ENCODE results near the gene FKBP10.
"Not testable (repeated sequence)": the region's sequence is repeated elsewhere in the genome, so short reads cannot be mapped to it uniquely, and the experiment has no call there.

The FKBP10 gene

DNA sequence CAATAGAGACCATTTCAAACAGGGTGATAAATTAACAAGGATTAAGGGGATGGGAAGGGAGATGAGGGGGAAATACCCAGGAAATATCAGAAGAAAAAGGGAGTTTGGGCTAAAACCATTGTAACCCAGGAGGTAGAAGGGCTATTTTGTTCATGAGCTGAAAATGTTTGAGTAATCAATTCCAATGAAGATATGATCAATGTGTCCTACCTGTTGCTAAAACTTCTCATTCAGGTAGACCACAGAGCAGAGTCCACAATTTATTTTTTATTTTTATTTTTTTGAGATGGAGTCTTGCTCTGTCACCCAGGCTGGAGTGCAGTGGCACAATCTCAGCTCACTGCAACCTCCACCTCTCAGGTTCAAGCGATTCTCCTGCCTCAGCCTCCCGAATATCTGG, 26.6 kb downstream of the FKBP10 start:
- not testable (repeated sequence) for DNase-seq (ENCODE audit: low read depth in 2 of 2)

DNA sequence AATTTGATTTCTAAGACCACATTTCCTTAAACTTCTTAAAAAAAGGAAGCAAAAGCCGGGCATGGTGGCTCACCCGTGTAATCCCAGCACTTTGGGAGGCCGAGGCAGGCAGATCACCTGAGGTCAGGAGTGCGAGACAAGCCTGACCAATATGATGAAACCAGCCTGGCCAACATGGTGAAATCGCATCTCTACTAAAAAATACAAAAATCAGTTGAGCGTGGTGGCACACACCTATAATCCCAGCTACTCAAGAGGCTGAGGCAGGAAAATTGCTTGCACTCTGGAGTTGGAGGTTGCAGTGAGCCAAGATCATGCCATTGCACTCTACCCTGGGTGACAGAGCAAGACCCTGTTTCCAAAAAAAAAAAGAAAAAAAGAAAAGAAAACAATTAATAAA, 28.0 kb downstream of the FKBP10 start:
- not testable (repeated sequence) for DNase-seq (ENCODE audit: low read depth in 2 of 2)

DNA sequence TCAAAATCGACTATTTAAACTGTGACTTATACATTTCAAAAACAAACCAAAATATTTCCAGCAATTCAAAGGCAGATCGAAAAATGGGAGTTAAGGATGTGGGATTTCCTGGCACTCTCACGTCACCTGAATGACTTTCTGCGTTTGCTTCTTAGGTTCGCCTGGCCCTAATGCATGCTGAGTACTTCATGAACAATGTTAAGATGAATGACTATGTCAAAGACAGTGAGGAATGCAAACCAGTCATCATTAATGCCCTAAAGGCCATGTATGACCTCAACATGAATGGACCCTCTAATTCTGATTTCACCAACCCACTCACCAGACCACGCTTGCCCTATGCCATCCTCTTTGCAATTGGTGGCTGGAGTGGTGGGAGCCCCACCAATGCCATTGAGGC, 32.2 kb downstream of the FKBP10 start:
- no peak for DNase-seq (ENCODE audit: low read depth in 2 of 2)

DNA sequence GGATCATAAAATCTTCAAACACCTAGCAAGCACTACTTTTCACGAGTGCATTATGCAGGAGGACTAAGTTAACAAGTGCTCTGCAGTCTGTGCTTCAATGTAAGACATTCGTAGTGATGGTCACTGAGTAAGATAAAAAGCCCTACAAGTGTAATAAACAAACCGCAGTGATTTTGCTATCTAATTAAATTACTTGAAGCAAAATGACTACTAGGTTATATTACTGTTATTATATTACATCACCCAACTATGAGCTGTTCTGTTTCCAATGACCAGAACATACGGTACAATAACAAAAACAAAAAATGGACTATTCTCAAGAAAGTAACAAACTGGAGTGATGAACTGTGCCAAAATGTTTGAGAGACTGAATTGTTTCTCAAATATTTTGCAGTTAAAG, 36.0 kb downstream of the FKBP10 start:
- DNase-seq (ENCODE audit: low read depth in 2 of 2), result no peak

DNA sequence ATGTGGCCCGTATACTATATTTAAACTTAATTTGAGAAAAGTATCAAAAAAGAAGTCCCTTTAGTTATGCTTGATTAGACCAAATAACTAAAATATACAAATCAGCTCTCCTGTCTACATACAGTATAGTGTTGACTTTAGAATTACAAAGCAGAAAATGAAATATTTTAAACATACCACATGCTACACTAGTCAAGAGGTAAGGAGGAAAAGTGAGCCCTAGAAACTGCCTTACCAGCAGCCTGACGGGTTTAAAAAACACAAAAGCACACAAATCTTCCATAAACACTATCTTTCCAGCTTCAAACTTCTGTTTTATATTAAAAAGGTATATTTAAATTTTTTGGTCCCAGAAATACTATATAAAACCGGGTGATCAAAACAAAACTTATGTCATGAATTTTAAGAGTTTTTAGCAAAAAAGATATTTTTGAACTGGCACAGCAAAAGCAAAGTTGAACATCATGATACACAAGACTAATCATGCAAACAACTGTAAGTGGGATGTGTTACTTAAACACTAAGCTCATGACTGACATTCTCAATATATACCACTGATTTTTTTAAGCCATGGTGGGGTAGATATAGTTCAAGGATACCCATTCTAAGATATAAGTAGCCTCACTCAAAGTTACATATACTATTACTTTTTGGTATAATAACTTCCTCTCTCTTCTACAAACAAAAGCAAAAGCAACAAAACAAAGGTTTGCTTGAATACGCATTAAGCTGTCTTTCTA, 36.6 kb downstream of the FKBP10 start:
- no peak for DNase-seq (ENCODE audit: low read depth in 2 of 2)

DNA sequence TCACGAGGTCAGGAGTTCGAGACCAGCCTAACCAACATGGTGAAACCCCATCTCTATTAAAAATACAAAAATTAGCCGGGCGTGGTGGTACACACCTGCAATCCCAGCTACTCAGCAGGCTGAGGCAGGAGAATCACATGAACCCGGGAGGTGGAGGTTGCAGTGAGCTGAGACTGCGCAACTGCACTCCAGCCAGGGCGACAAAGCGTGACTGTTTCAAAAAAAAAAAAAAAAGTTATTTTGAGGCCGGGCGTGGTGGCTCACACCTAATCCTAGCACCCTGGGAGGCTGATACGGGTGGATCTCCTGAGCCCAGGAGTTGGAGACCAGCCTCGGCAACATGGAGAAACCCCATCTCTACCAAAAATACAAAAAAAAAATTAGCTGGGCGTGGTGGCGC, 38.6 kb downstream of the FKBP10 start:
- DNase-seq (ENCODE audit: low read depth in 2 of 2), result not testable (repeated sequence)

DNA sequence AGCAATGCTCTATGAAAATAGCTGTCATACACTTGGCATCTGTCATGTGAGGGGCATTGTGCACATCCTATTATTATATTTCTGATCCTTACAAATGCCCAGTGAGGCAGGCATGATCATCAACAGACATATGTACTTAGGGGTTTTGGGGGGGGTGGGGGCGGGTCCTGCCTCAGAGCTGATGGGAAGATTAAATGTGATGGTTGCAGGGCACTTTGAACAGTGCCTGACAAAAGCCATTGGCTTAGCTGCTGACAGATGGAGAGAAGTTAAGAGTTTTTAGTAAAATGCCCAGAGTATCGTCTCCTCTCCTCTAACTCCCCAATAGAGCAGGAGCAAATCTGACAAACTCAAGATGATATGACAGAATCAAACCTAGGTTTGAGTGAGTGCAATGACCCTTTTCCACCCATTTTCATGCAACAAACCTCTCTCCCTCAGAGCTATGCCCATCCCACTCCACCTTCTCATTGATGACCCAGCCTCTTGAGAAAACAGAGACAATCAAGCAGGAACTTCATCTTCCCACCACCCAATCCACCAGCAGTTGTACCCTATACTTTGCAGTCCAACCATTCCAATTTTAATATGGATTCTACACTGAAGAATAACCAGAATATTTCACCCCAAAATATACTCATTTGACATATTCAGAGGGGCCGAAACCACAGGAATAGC, 47.6 kb downstream of the FKBP10 start:
- DNase-seq (ENCODE audit: low read depth in 2 of 2), result no peak

DNA sequence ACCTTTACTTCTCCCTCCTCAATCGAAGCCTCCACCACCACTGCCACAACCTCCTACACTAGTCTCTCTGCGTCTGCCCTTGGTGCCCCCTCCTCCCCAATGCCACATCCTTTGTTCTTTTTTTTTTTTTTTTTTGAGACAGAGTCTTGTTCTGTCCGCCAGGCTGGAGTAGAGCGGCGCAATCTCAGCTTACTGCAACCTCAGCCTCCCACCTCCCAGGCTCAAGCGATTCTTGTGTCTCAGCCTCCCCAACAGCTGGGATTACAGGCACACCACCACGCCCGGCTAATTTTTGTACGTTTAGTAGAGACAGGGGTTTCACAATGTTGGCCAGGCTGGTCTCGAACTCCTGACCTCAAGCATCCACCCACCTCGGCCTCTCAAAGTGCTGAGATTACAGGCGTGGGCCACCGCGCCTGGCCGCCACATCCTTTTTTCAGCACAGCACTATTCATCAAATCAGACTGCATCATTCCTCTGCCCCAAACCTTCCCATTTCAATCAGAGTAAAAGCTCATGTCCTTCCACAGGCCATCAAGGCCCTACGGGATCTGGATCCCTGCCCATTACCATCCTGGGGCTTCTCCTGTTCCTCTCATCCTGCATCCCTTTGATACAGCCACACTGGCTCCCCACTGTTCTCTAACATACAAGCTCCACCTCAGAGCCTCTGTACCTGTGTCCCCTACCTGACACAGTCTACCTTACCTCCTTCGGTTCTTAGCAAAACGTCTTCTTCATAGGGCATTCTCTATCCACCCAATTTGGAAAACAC, 50.5 kb downstream of the FKBP10 start:
- DNase-seq (ENCODE audit: low read depth in 2 of 2), result peak; percentile 6 to 30

DNA sequence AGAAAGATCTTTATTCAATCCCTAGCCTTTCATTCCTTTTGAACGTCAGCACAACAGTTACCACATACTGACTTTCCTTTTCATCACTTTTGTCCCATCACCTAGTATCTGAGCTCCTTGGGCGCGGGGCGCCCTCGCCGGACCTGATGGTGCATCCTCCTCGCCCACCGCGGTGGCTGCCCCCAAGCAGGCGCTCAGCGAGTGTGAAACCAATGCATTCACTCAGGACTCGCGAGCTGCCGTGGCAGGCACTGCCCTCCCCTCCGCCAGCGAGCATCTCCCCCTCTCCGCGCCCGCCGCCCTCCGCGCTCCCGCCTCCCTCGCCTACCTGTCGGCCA, 51.7 kb downstream of the FKBP10 start:
- peak in 1 of 2 donors; percentile 38 for DNase-seq (ENCODE audit: low read depth in 2 of 2)

DNA sequence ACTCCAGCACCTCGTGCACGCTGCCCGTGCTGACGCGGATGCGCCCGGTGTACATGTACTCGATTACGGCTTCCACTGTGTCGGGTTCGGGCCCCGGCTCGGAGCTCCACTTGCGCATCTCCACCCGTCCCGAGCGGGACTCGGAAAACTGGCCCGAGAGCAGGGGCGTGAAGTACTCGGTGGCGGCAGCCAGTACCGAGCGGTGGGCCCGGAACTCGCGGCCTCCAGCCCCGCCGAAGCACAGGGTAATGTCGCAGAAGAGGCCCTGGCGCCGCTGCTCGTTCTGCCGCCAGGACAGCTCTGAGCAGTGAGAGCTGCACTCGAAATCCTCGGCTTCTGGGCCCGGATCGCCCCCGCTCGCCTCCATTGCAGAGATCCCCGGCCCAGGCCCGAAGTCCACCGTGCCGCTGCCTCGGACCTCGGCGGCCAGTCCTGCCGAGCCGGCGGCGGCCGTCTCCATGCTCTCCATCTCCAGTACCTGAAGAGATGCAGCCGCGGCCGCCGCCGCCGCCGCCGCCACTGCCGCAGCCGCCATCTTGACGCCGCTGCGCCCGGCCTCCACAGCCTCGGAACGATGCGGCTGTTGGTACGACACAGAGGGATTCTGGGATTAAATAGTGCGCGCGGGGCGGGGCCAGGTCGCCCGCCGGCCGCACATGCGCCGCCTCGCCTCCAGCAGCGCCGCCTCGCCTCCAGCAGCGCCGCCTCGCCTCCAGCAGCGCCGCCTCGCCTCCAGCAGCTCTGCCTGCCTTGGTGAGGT, 52.2 kb downstream of the FKBP10 start, which contains the start of gene KLHL11:
TSS of gene KLHL11 (minus strand) at position 588 of the 760 bp plus-strand sequence. CDS start at position 535, 53 bp downstream.
- DNase-seq (ENCODE audit: low read depth in 2 of 2), result peak; percentile 84 to 86

DNA sequence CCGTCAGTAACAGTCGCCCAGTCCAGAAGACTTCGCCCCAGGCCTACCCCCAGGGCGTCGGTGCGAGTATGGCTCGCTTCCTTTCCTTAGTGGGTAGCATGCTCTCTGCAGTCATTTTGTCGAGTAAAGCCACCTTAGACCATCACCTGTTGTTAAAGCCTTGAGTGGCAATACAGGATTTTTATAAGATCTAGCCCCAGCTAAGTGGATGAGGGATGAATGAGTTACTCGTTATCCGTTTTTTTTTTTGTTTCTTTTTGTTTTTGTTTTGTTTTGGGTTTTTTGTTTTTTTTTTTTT, 52.7 kb downstream of the FKBP10 start:
- DNase-seq (ENCODE audit: low read depth in 2 of 2), result no peak

DNA sequence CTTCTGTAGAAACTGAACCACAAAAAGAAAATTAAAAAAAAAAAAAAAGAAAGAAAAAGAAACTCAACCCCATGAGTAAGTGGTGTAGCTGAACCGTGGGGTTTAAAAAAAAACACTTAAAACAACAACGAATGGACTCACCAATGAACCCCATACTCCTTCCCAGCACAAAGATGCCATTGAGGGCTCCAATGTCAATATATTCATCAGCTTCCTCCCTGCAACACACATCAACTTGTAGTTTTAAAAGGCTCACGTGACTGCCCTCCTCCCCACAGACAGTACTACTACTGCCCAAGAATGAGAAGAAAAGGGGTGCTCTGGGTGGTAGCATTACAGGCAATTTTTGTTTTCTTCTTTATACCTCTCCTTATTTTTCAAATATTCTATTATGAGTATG, 55.8 kb downstream of the FKBP10 start:
- no peak for DNase-seq (ENCODE audit: low read depth in 2 of 2)

DNA sequence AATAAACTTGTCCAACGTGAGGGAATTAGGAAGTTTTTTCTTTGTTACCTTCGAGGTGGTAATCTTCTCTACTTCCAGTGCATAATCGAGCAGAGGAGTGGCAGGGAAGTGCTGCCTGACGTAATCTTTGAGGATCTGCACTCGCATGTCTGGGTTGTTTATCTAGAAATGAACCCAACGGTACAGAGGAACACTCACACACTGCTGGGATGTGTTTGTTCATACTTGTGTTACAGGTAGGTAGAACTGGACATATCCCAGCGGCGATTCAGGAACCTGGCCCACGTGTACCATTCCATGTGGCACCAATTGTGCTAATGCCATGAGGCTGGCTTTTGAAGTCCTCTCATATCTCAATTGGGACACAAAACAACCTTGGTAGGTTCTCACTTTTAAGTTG, 56.6 kb downstream of the FKBP10 start:
- no peak for DNase-seq (ENCODE audit: low read depth in 2 of 2)

DNA sequence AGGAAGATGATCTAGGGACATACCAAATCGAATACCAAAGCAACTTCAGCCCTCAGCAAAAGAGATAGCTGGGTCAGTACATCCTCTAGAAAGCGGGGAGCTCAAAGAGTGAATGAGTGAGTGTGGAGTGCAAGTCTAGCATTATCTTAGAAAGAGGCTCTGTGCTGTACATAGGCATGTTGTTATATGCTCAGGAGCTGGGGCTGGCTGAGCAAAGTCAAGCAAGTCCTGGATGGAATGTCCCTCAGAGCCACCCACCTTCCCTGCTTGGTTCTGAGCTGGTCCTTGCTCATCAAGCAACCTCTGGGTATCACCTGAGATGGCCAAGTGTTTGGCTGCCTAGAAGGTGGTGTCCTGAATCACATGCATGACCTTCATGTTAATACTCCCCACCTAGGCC, 57.3 kb downstream of the FKBP10 start:
- DNase-seq (ENCODE audit: low read depth in 2 of 2), result no peak

DNA sequence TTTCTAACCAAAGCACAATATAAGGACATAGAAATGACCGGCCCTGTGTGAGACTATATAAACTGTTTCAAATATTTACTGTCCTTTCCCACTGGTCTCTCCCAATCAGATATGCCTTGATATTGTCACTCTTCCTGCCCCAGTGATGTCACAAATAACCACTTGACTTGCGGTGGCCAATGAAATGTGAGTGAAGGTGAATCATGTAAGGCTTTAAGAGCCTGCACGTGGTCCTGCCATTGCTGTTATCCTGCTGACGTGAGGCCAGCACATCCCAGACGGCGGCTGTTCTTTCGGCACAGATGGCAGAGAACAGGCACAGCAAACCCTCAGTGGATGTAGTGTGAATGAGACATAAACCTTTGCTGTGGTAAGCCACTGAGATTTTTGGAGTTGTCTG, 57.8 kb downstream of the FKBP10 start:
- DNase-seq (ENCODE audit: low read depth in 2 of 2), result no peak

DNA sequence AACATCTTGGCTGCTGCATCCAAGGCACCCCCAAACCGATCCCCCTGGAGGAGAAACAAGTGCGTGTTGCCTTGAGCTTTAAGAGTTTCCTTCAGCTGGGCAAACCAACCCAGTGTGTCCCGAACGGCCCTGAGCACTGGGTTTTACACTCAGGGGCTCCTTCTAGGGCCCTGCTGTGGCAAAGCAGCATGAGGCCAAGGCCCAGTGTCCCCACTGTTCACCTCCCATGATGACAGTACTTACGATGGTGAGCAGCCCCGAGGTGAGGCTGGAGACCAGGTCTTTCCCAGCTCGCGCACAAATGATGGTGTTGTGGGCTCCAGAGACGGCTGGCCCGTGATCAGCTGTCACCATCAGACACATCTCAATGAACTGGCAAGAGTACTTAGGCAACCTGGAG, 59.0 kb downstream of the FKBP10 start:
- DNase-seq (ENCODE audit: low read depth in 2 of 2), result no peak

Data from stimulated activated CD8-positive, alpha-beta memory T cell treated with anti-CD3 and anti-CD28 coated beads, Interleukin-15, amount 100 ng/mL, for 48 hours (primary cell).